HCT116 (cell line): ENCODE data around the gene GRIP1. TPM values are rescaled to one million over a fixed set of nuclear protein-coding genes. Genes with fewer than 3 reads are reported as not detected.

Experiments
- ATAC-seq: fragments of 200-7000 bp; cut with Tn5 transposase; 2 replicates; pipeline ENCODE4 v1.9.1; 2020; ENCODE audit warnings: mild to moderate bottlenecking, moderate library complexity
- BruUV-seq: library from RNA; stranded (reverse); fragments of 400-500 nt; replicated peaks from 2 replicates; lab custom pipeline; 2021; lab: Mats Ljungman, UMichigan
- CTCF ChIA-PET: fragments of 300-600 bp; sonication (Branson Sonifier 250); formaldehyde crosslinking; loops from one replicate; lab custom pipeline; 2021; ENCODE audit warnings: antibody characterized with exemption; lab: Charles Lee
- POLR2A ChIA-PET: fragments of 300-600, 350-600 bp; sonication (Branson Sonifier 250); formaldehyde crosslinking; loops from one replicate; lab custom pipeline; 2021; ENCODE audit warnings: antibody characterized with exemption; lab: Charles Lee
- RAD21 ChIA-PET, 2 experiments: fragments of 300-600 bp; sonication (Branson Sonifier 250); formaldehyde crosslinking; loops; one replicate each; lab custom pipeline; 2023; ENCODE audit warnings: low total read pairs in 2 of 2; ENCODE audit not compliant: uncharacterized antibody in 2 of 2, unreplicated experiment in 2 of 2, low non-redundant PET in 1 of 2; lab: Charles Lee
- DNase-seq: peaks from one replicate; pipeline ENCODE4 v3.0.0-alpha.2; 2010; ENCODE audit warnings: low read depth, low spot score
- H2AFZ ChIP-seq: fragments of 200-600 bp; shearing (Covaris generic), sonication (generic); 2 replicates; pipeline ENCODE4 v1.6.1; 2017; ENCODE audit warnings: low read depth, mixed run types, mixed read lengths, antibody characterized with exemption, low read length; ENCODE audit not compliant: poor library complexity, severe bottlenecking
- H3K27ac ChIP-seq: 2 replicates; pipeline ENCODE4 v1.5.1; 2012; ENCODE audit warnings: low read depth, low read length
- H3K27me3 ChIP-seq: fragments of 200-600 bp; sonication (generic); 2 replicates; pipeline ENCODE4 v1.6.1; 2016; ENCODE audit warnings: mixed run types, low read length, mixed read lengths; ENCODE audit not compliant: insufficient read depth
- H3K36me3 ChIP-seq, 2 experiments: fragments of 200-500 bp in 1 of 2; fragments of 200-600 bp in 1 of 2; sonication (Bioruptor generic) in 1 of 2; sonication (generic) in 1 of 2; 2 replicates each; pipeline versions ENCODE4 v1.5.1 to v1.6.1; 2014 to 2016; ENCODE audit warnings: low read length in 2 of 2, inconsistent platforms in 1 of 2, mixed read lengths in 1 of 2, mixed run types in 1 of 2; ENCODE audit not compliant: insufficient read depth in 2 of 2, control insufficient read depth in 1 of 2
- H3K4me1 ChIP-seq, 2 experiments: fragments of 200-600 bp in 1 of 2; sonication (generic) in 1 of 2; 2 replicates each; pipeline versions ENCODE4 v1.5.1 to v1.6.1; 2012 to 2017; ENCODE audit warnings: low read length in 2 of 2, inconsistent platforms in 1 of 2, mild to moderate bottlenecking in 1 of 2, mixed read lengths in 1 of 2, mixed run types in 1 of 2, moderate library complexity in 1 of 2; ENCODE audit not compliant: insufficient read depth in 2 of 2, control insufficient read depth in 1 of 2
- H3K4me2 ChIP-seq: fragments of 200-600 bp; sonication (generic); 2 replicates; pipeline ENCODE4 v1.6.1; 2017; ENCODE audit warnings: mixed run types, low read length, mixed read lengths
- H3K4me3 ChIP-seq, 2 experiments: fragments of 200-600 bp in 1 of 2; sonication (generic) in 1 of 2; replicated peaks in 1 of 2; 2 replicates each; pipeline ENCODE4 v1.5.1; 2011 to 2016; ENCODE audit warnings: low read length in 2 of 2, control low read depth in 1 of 2, low read depth in 1 of 2, mild to moderate bottlenecking in 1 of 2, mixed read lengths in 1 of 2, mixed run types in 1 of 2
- H3K79me2 ChIP-seq: fragments of 200-600 bp; sonication (generic); 2 replicates; pipeline ENCODE4 v1.6.1; 2017; ENCODE audit warnings: mild to moderate bottlenecking, mixed run types, low read length, moderate library complexity, mixed read lengths; ENCODE audit not compliant: insufficient read depth
- H3K9ac ChIP-seq: fragments of 200-600 bp; sonication (generic); 2 replicates; pipeline ENCODE4 v1.6.1; 2016; ENCODE audit warnings: low read length, mixed read lengths
- H3K9me2 ChIP-seq: fragments of 200-600 bp; sonication (generic), shearing (Covaris generic); 2 replicates; pipeline ENCODE4 v1.6.1; 2017; ENCODE audit warnings: mixed run types, mild to moderate bottlenecking, moderate library complexity; ENCODE audit not compliant: insufficient read depth
- H3K9me3 ChIP-seq, 2 experiments: fragments of 200-500 bp in 1 of 2; fragments of 200-600 bp in 1 of 2; sonication (Bioruptor generic) in 1 of 2; sonication (generic) in 1 of 2; 2 replicates each; pipeline ENCODE4 v1.6.1; 2014 to 2017; ENCODE audit warnings: low read length in 2 of 2, mixed read lengths in 2 of 2, inconsistent platforms in 1 of 2, low read depth in 1 of 2, mild to moderate bottlenecking in 1 of 2, mixed run types in 1 of 2, moderate library complexity in 1 of 2; ENCODE audit not compliant: control insufficient read depth in 1 of 2, insufficient read depth in 1 of 2
- H4K20me1 ChIP-seq: fragments of 200-600 bp; sonication (generic), shearing (Covaris generic); 2 replicates; pipeline ENCODE4 v1.6.1; 2017; ENCODE audit warnings: mixed run types, mild to moderate bottlenecking, moderate library complexity; ENCODE audit not compliant: insufficient read depth
- EGR1 ChIP-seq: IDR thresholded peaks from 2 replicates; pipeline ENCODE4 v1.6.1; 2012; ENCODE audit warnings: low read depth
- ELF1 ChIP-seq: IDR thresholded peaks from 2 replicates; pipeline ENCODE4 v1.6.1; 2012; ENCODE audit warnings: low read depth, borderline replicate concordance
- EZH2phosphoT487 ChIP-seq: fragments of 200-600 bp; IDR thresholded peaks from 2 replicates; pipeline ENCODE4 v1.6.1; 2018; ENCODE audit warnings: antibody characterized with exemption, borderline replicate concordance
- JUND ChIP-seq: IDR thresholded peaks from 2 replicates; pipeline ENCODE4 v1.6.1; 2012
- SIN3A ChIP-seq: IDR thresholded peaks from 2 replicates; pipeline ENCODE4 v1.6.1; 2012; ENCODE audit warnings: low read depth
- SP1 ChIP-seq: IDR thresholded peaks from 2 replicates; pipeline ENCODE4 v1.6.1; 2012; ENCODE audit warnings: low read depth
- ZNF274 ChIP-seq: fragments of 200-500 bp; sonication (Bioruptor generic); IDR thresholded peaks from 2 replicates; pipeline ENCODE4 v1.6.1; 2014; ENCODE audit warnings: mild to moderate bottlenecking, low read depth, low read length, inconsistent platforms
- intact Hi-C: fragments of 100-400 bp; cut with micrococcal nuclease; formaldehyde crosslinking; loops from 2 replicates; pipeline ENCODE4 v1.10.0; 2022
- total RNA-seq: library from RNA; stranded (reverse); gene quantifications from one replicate; pipeline ENCODE4 v1.2.1, GENCODE V29; 2021; ENCODE audit not compliant: unreplicated experiment

GRIP1 gene
- total RNA-seq, 1 experiment from 2014 or later: not detected

GRCh38 chr12:66676241-66676640 lies 2.6 kb downstream of the GRIP1 start:
- no peak for TF ChIP-seq ELF1
- TF ChIP-seq, all 23 proteins: peak for 0
- no peak for ATAC-seq
- intact Hi-C loops: no loop called here
- Histone ChIP-seq H3K36me3 (no peaks in the 10 kb centered on the region), H4K20me1 (no peaks in the 10 kb centered on the region), H3K9me2 (no peaks in the 10 kb centered on the region), H3K27ac (no peak overlapping the region), H3K9ac (no peak overlapping the region), H2AFZ (no peak overlapping the region), H3K79me2 (no peaks in the 10 kb centered on the region), H3K27me3 (peaks cover 64% of the 10 kb centered on the region), H3K4me3 (no peak overlapping the region), H3K9me3 (no peaks in the 10 kb centered on the region), H3K4me2 (no peak overlapping the region), H3K4me1 (no peaks in the 10 kb centered on the region)
- no peak for DNase-seq
- RAD21 ChIA-PET: no interaction called here
- BruUV-seq: no TSS peak
- CTCF ChIA-PET: no interaction called here
- POLR2A ChIA-PET: no interaction called here

- H2AFZ ChIP-seq: no peak overlapping the region
- no peak for DNase-seq
- CTCF ChIA-PET: no interaction called here
- H3K4me2 ChIP-seq: no peak overlapping the region
- RAD21 ChIA-PET: no interaction called here
- ATAC-seq: no peak
- no TSS peak for BruUV-seq
- intact Hi-C loops: no loop called here
- no peak overlapping the region for H3K27ac ChIP-seq
- H3K79me2 ChIP-seq: no peaks in the 10 kb centered on the region
- POLR2A ChIA-PET: no interaction called here
- no peak for TF ChIP-seq JUND
- no peak for TF ChIP-seq EGR1
- TF ChIP-seq ZNF274: no peak
- TF ChIP-seq EZH2phosphoT487: no peak
- TF ChIP-seq SP1: no peak
- TF ChIP-seq SIN3A: no peak
- H3K27me3 ChIP-seq: peaks cover 58% of the 10 kb centered on the region
- no peaks in the 10 kb centered on the region for H4K20me1 ChIP-seq
- no peaks in the 10 kb centered on the region for H3K9me3 ChIP-seq
- no peaks in the 10 kb centered on the region for H3K36me3 ChIP-seq
- no peak overlapping the region for H3K9ac ChIP-seq
- no peaks in the 10 kb centered on the region for H3K9me2 ChIP-seq
- no peaks in the 10 kb centered on the region for H3K4me1 ChIP-seq
- H3K4me3 ChIP-seq: no peak overlapping the region
These were observed 4.3 kb downstream of the GRIP1 start for GRCh38 chr12:66674495-66675122.
